ENCODE results near the gene HADHB.

HADHB gene

GRCh38 chr2:26244309-26245230 is at the start of gene HADHB, which contains the start of gene HADHA:
Gene HADHB, plus strand, starts transcription at chr2:26244939. Its CDS starts 9,316 bp downstream, at chr2:26254255.
Gene HADHA, minus strand, starts transcription at chr2:26244632. Its CDS starts 36 bp downstream, at chr2:26244596.
- DNase-seq, result peak; percentile 84

- no peak for DNase-seq
These were observed 49.4 kb upstream of the HADHB start for GRCh38 chr2:26195040-26195984.

GRCh38 chr2:26196683-26197418 is 47.9 kb upstream of the HADHB start:
- DNase-seq, result no peak

- no peak for DNase-seq
These were observed 47.2 kb upstream of the HADHB start for GRCh38 chr2:26197516-26197915.

- no peak for DNase-seq
These were observed 41.7 kb upstream of the HADHB start for GRCh38 chr2:26202981-26203490.

- DNase-seq, result no peak
These were observed 40.8 kb upstream of the HADHB start for GRCh38 chr2:26203906-26204305.

- DNase-seq, result no peak
These were observed 32.7 kb upstream of the HADHB start for GRCh38 chr2:26212011-26212410.

- no peak for DNase-seq
These were observed 30.0 kb upstream of the HADHB start for GRCh38 chr2:26214759-26215158.

GRCh38 chr2:26215833-26216232 is 28.9 kb upstream of the HADHB start:
- DNase-seq, result no peak

GRCh38 chr2:26216587-26216986 is 28.2 kb upstream of the HADHB start:
- no peak for DNase-seq

GRCh38 chr2:26217720-26218119 is 27.0 kb upstream of the HADHB start:
- DNase-seq, result no peak

- DNase-seq, result no peak
These were observed 21.7 kb upstream of the HADHB start for GRCh38 chr2:26223018-26223417.

GRCh38 chr2:26224095-26224494 is 20.6 kb upstream of the HADHB start:
- DNase-seq, result no peak

- no peak for DNase-seq
These were observed 15.1 kb upstream of the HADHB start for GRCh38 chr2:26229595-26229994.

GRCh38 chr2:26230806-26231205 is 13.9 kb upstream of the HADHB start:
- no peak for DNase-seq

GRCh38 chr2:26235089-26235488 is 9.7 kb upstream of the HADHB start:
- no peak for DNase-seq

GRCh38 chr2:26237868-26238267 is 6.9 kb upstream of the HADHB start:
- DNase-seq, result no peak

- DNase-seq, result no peak
These were observed 6.3 kb upstream of the HADHB start for GRCh38 chr2:26238311-26238958.

GRCh38 chr2:26241928-26242436 is 2.8 kb upstream of the HADHB start:
- no peak for DNase-seq

- DNase-seq, result peak; percentile 24
These were observed 1.1 kb upstream of the HADHB start for GRCh38 chr2:26243470-26244308.

- DNase-seq, result no peak
These were observed 543 bp downstream of the HADHB start for GRCh38 chr2:26245231-26245732.

Data from kidney glomerular epithelial cell (primary cell).